Neural progenitor cell (in vitro differentiated cells): ENCODE results near the gene PPP2R2C.

Source experiments
- CTCF ChIP-seq: fragments of 200-600 bp; sonication (generic); IDR thresholded peaks from 2 replicates; pipeline ENCODE4 v1.5.1; 2017; ENCODE audit warnings: antibody characterized with exemption, mild to moderate bottlenecking
- EZH2phosphoT487 ChIP-seq: fragments of 200-600 bp; sonication (generic); IDR thresholded peaks from 2 replicates; pipeline ENCODE4 v1.6.1; 2017; ENCODE audit warnings: antibody characterized with exemption

DNA sequence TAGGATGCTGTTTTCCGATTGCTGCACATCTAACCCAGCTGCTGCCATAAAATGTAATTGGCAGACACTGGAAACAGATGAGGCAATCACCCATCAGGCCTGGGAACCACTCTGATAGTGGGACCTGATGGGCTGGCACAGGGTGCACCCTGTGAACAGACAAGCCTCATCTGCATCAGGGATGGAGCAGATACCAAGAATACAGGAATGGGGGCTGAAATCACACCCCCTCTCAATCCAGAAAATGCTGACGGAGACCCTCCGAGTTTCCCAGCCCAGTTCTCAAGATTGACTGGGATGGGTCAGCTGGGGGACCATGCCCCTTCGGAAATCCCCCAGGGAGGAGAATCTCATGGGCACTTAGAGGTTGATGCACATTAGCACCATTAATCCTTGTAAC is 28.8 kb upstream of the PPP2R2C start:
- TF ChIP-seq CTCF = no peak
- no peak for TF ChIP-seq EZH2phosphoT487
